ENCODE data around the gene PHACTR3.

The PHACTR3 gene

GRCh38 chr20:59568509-59569024, 35.8 kb upstream of the PHACTR3 start:
- no peak overlapping the region for H3K4me3 ChIP-seq (ENCODE audit: control insufficient read depth, low read depth, low read length)
- TF ChIP-seq CTCF (conservative IDR thresholded peaks at IDR 0.05; ENCODE audit: control insufficient read depth, insufficient read depth, low read depth, low read length): no peak
- no peak for DNase-seq (ENCODE audit: low read depth)

GRCh38 chr20:59569305-59569704, 35.0 kb upstream of the PHACTR3 start:
- no peak for TF ChIP-seq CTCF (conservative IDR thresholded peaks at IDR 0.05; ENCODE audit: control insufficient read depth, insufficient read depth, low read depth, low read length)
- DNase-seq (ENCODE audit: low read depth): no peak
- H3K4me3 ChIP-seq (ENCODE audit: control insufficient read depth, low read depth, low read length): no peak overlapping the region

GRCh38 chr20:59571151-59571550, 33.2 kb upstream of the PHACTR3 start:
- TF ChIP-seq CTCF (conservative IDR thresholded peaks at IDR 0.05; ENCODE audit: control insufficient read depth, insufficient read depth, low read depth, low read length): no peak
- DNase-seq (ENCODE audit: low read depth): no peak
- no peak overlapping the region for H3K4me3 ChIP-seq (ENCODE audit: control insufficient read depth, low read depth, low read length)

GRCh38 chr20:59571551-59572314, 32.6 kb upstream of the PHACTR3 start:
- DNase-seq (ENCODE audit: low read depth): peak; percentile 52
- H3K4me3 ChIP-seq (ENCODE audit: control insufficient read depth, low read depth, low read length): peak overlapping the region; percentile 37
- peak; percentile 78 for TF ChIP-seq CTCF (conservative IDR thresholded peaks at IDR 0.05; ENCODE audit: control insufficient read depth, insufficient read depth, low read depth, low read length)

- TF ChIP-seq CTCF (conservative IDR thresholded peaks at IDR 0.05; ENCODE audit: control insufficient read depth, insufficient read depth, low read depth, low read length): no peak
- no peak overlapping the region for H3K4me3 ChIP-seq (ENCODE audit: control insufficient read depth, low read depth, low read length)
- DNase-seq (ENCODE audit: low read depth): no peak
Observed at GRCh38 chr20:59572515-59572914, 31.8 kb upstream of the PHACTR3 start.

- H3K4me3 ChIP-seq (ENCODE audit: control insufficient read depth, low read depth, low read length): no peak overlapping the region
- no peak for TF ChIP-seq CTCF (conservative IDR thresholded peaks at IDR 0.05; ENCODE audit: control insufficient read depth, insufficient read depth, low read depth, low read length)
Observed at GRCh38 chr20:59573837-59574236, 30.5 kb upstream of the PHACTR3 start.

More at GRCh38 chr20:59573837-59574236, 30.5 kb upstream of the PHACTR3 start:
- DNase-seq (ENCODE audit: low read depth): no peak
